ENCODE results near the gene ARHGEF10L.

ARHGEF10L gene

GRCh38 chr1:17533201-17533600, 6.3 kb upstream of the ARHGEF10L start:
- TF ChIP-seq, protein P1, sequence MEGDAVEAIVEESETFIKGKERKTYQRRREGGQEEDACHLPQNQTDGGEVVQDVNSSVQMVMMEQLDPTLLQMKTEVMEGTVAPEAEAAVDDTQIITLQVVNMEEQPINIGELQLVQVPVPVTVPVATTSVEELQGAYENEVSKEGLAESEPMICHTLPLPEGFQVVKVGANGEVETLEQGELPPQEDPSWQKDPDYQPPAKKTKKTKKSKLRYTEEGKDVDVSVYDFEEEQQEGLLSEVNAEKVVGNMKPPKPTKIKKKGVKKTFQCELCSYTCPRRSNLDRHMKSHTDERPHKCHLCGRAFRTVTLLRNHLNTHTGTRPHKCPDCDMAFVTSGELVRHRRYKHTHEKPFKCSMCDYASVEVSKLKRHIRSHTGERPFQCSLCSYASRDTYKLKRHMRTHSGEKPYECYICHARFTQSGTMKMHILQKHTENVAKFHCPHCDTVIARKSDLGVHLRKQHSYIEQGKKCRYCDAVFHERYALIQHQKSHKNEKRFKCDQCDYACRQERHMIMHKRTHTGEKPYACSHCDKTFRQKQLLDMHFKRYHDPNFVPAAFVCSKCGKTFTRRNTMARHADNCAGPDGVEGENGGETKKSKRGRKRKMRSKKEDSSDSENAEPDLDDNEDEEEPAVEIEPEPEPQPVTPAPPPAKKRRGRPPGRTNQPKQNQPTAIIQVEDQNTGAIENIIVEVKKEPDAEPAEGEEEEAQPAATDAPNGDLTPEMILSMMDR (conservative IDR thresholded peaks at IDR 0.05; ENCODE audit: low read depth, low read length): no peak
- H3K4me3 ChIP-seq (ENCODE audit: low read length): no peak overlapping the region
- no peak for DNase-seq (ENCODE audit: low read depth)

DNA sequence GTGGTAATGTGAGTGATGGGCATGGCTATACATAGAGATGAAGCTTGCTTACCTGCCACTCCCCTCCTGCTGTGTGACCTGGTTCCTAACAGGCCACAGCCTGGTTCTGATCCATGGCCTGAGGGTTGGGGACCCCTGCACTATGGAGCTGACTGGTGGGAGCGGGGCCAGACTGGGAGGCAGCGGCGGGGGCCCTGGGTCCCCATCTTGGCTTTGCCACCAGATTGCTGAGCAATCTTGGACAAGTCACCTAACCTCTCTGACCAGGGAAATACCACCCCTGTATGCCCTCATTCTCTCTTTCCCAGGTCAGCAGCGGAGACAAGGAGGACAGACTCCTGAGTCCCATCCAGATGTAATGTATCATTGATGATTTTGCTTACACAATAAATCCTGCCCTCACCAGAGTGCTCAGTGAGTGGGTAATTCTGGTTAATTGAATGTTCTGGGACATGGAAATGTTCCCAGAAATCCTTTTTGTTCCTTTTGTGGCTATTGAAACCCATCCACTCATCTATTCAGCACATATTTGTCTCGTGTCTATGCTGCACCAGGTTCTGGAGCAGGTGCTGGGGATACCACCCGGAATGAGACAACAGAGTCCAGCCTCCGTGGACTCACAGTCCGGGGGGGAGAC, 4.1 kb upstream of the ARHGEF10L start:
- no peak for DNase-seq (ENCODE audit: low read depth)
- TF ChIP-seq, protein P1 (conservative IDR thresholded peaks at IDR 0.05; ENCODE audit: low read depth, low read length): no peak

GRCh38 chr1:17538010-17538409, 1.5 kb upstream of the ARHGEF10L start:
- TF ChIP-seq, protein P1 (conservative IDR thresholded peaks at IDR 0.05; ENCODE audit: low read depth, low read length): no peak

More for the DNA sequence above, 4.1 kb upstream of the ARHGEF10L start:
- H3K4me3 ChIP-seq (ENCODE audit: low read length): no peak overlapping the region

DNA sequence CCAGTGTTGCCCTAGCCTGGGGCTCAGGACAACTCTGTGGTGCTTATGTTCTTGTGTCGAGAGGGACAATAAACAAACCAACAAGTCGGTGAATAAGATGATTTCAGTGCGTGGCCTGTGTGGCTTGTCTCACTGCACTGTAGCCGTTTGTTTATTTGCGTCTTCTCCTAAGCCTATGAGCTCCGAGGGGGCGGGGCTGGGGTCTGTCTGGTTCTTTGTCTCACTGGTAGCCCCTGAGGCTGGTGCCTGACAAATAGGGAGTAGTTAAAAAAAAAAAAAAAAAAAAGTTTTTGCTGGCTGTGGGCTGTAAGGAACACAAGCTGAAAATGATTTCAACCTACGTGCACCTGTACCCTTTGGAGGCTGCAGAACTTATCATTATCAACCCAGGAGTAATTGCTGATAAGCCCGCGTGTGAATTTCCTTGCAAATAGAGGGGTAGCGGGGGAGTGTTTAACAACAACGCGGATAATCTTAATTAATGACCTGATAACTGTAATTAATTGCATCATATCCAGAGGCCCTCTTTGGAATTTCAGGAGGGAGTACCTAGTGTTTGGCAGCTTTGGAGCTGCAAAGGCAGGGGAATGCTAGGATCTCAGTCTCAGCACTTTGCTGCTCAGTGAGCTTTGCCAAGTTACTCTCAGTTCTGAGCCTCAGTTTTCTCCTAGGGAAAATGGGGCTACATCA, 925 bp upstream of the ARHGEF10L start:
- no peak overlapping the region for H3K4me3 ChIP-seq (ENCODE audit: low read length)
- TF ChIP-seq, protein P1 (conservative IDR thresholded peaks at IDR 0.05; ENCODE audit: low read depth, low read length): no peak

More at GRCh38 chr1:17538010-17538409, 1.5 kb upstream of the ARHGEF10L start:
- H3K4me3 ChIP-seq (ENCODE audit: low read length): no peak overlapping the region
- no peak for DNase-seq (ENCODE audit: low read depth)

DNA sequence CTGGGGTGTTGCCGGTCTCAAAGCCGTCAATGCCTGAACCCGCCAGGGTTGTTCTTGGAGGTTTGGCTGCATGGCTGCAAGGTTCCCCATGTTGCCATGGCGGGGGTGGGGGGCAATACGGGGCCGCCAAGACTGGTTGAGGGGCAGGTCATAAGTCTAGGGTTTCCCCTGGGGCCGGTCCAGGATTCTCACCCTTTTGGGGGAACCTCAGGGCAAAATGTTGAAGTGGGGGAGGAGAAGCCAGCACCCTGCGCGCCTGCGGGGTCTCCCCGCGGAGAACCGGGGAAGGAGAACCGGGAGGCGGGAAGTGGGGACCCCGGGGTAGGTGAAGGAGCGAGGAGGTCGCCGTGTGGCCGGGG, 401 bp upstream of the ARHGEF10L start:
- TF ChIP-seq, protein P1 (conservative IDR thresholded peaks at IDR 0.05; ENCODE audit: low read depth, low read length): no peak
- DNase-seq (ENCODE audit: low read depth): no peak
- peak overlapping the region; percentile 35 for H3K4me3 ChIP-seq (ENCODE audit: low read length)

More for the DNA sequence above, 925 bp upstream of the ARHGEF10L start:
- DNase-seq (ENCODE audit: low read depth): no peak

DNA sequence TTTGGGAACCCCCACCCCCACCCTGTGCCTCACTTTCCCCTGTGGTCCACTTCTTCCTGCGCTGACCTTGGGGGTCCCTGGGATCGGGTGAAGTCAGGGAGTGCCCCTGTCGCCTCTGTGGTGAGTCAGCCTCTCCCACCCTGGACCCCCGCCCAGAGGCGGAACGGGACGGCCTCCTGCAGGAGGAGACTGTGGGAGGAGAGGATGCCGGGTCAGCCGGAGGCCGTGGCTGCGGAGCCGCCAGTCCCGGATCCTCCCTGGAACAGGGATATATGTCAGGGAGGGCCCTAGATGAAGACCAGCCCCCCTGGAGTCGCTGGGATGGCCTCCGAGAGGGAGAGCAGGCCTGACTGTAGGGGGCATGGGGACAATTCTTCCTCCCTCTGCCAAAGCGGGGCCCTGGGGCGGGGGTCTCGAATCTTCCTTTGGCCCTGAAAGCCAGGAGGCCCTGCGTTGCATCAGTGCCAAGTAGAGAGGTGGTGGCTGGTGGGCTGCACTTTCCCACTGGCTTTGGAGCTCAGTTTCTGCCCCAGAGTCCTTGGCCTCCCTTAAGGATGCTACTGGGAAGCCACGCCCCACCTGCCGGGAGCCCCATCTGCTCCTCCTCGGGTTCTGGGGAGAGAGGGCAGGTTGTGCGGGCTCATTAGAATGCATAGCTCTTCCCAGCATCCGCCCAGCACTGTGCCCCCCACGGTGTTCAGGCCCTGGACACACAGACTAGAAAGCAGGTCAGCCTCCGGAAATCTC, 930 bp downstream of the ARHGEF10L start:
- TF ChIP-seq, protein P1 (conservative IDR thresholded peaks at IDR 0.05; ENCODE audit: low read depth, low read length): no peak
- DNase-seq (ENCODE audit: low read depth): no peak
- H3K4me3 ChIP-seq (ENCODE audit: low read length): peak overlapping the region; percentile 84
